H9 (cell line): ENCODE results near the gene TBC1D7. TPM values are rescaled to one million over a fixed set of nuclear protein-coding genes. Genes with fewer than 3 reads are reported as not detected.

Experiments used
- DNase-seq: peaks from one replicate; pipeline ENCODE4 v3.0.0-alpha.2; 2017
- H2AFZ ChIP-seq: one replicate; pipeline ENCODE4 v1.6.1; 2013; ENCODE audit warnings: mild to moderate bottlenecking, low read length, control low read depth, moderate library complexity
- H2AK5ac ChIP-seq: 2 replicates; pipeline ENCODE4 v1.6.1; 2013; ENCODE audit warnings: low read length, control low read depth, mixed read lengths; ENCODE audit not compliant: insufficient read length
- H2BK120ac ChIP-seq: one replicate; pipeline ENCODE4 v1.6.1; 2013; ENCODE audit warnings: low read depth, mild to moderate bottlenecking, low read length, control low read depth, inconsistent platforms; ENCODE audit not compliant: poor library complexity, severe bottlenecking
- H2BK12ac ChIP-seq: 2 replicates; pipeline ENCODE4 v1.6.1; 2013; ENCODE audit warnings: low read length, control low read depth, mixed read lengths, low read depth; ENCODE audit not compliant: insufficient read length
- H2BK15ac ChIP-seq: 2 replicates; pipeline ENCODE4 v1.6.1; 2013; ENCODE audit warnings: low read depth, low read length, control low read depth
- H2BK20ac ChIP-seq: one replicate; pipeline ENCODE4 v1.6.1; 2013; ENCODE audit warnings: low read depth, mild to moderate bottlenecking, low read length, control low read depth, inconsistent platforms; ENCODE audit not compliant: poor library complexity, severe bottlenecking
- H2BK5ac ChIP-seq: 2 replicates; pipeline ENCODE4 v1.6.1; 2013; ENCODE audit warnings: low read length, control low read depth, mixed read lengths; ENCODE audit not compliant: insufficient read length
- H3K14ac ChIP-seq: 2 replicates; pipeline ENCODE4 v1.6.1; 2013; ENCODE audit warnings: low read length, control low read depth; ENCODE audit not compliant: insufficient read depth
- H3K18ac ChIP-seq: 2 replicates; pipeline ENCODE4 v1.6.1; 2013; ENCODE audit warnings: low read depth, mild to moderate bottlenecking, mixed read lengths, low read length, control low read depth; ENCODE audit not compliant: insufficient read length
- H3K23ac ChIP-seq: 2 replicates; pipeline ENCODE4 v1.6.1; 2013; ENCODE audit warnings: low read length, control low read depth, mixed read lengths, low read depth; ENCODE audit not compliant: insufficient read length
- H3K23me2 ChIP-seq: 2 replicates; pipeline ENCODE4 v1.6.1; 2013; ENCODE audit warnings: low read depth, mild to moderate bottlenecking, mixed read lengths, low read length, control low read depth; ENCODE audit not compliant: insufficient read length, poor library complexity, severe bottlenecking
- H3K27ac ChIP-seq: 2 replicates; pipeline ENCODE4 v1.5.1; 2013; ENCODE audit warnings: low read length, control low read depth, mixed read lengths, low read depth; ENCODE audit not compliant: insufficient read length
- H3K27me3 ChIP-seq: 2 replicates; pipeline ENCODE4 v1.6.1; 2013; ENCODE audit warnings: low read length, control low read depth, inconsistent platforms; ENCODE audit not compliant: insufficient read depth
- H3K4ac ChIP-seq: 2 replicates; pipeline ENCODE4 v1.6.1; 2013; ENCODE audit warnings: low read depth, mild to moderate bottlenecking, control low read depth, inconsistent platforms, low read length, moderate library complexity
- H3K4me1 ChIP-seq: 2 replicates; pipeline ENCODE4 v1.6.1; 2013; ENCODE audit warnings: low read length, control low read depth, inconsistent platforms; ENCODE audit not compliant: insufficient read depth
- H3K4me2 ChIP-seq: 2 replicates; pipeline ENCODE4 v1.6.1; 2013; ENCODE audit warnings: low read length, control low read depth, mixed read lengths; ENCODE audit not compliant: insufficient read length, insufficient read depth
- H3K56ac ChIP-seq: 2 replicates; pipeline ENCODE4 v1.6.1; 2013; ENCODE audit warnings: low read depth, mild to moderate bottlenecking, mixed read lengths, low read length, control low read depth; ENCODE audit not compliant: insufficient read length
- H3K79me1 ChIP-seq: 2 replicates; pipeline ENCODE4 v1.6.1; 2013; ENCODE audit warnings: low read depth, mild to moderate bottlenecking, moderate library complexity, low read length, control low read depth, inconsistent platforms; ENCODE audit not compliant: insufficient read depth, poor library complexity, severe bottlenecking
- H3K79me2 ChIP-seq: 2 replicates; pipeline ENCODE4 v1.6.1; 2013; ENCODE audit warnings: low read length, control low read depth, inconsistent platforms; ENCODE audit not compliant: insufficient read depth
- H3K9ac ChIP-seq: 2 replicates; pipeline ENCODE4 v1.6.1; 2013; ENCODE audit warnings: low read length, control low read depth, mixed read lengths; ENCODE audit not compliant: insufficient read length; ENCODE audit errors: extremely low read depth
- H3K9me3 ChIP-seq: one replicate; pipeline ENCODE4 v1.6.1; 2013; ENCODE audit warnings: low read depth, low read length, inconsistent platforms; ENCODE audit not compliant: control insufficient read depth
- H3T11ph ChIP-seq: one replicate; pipeline ENCODE4 v1.6.1; 2013; ENCODE audit warnings: mild to moderate bottlenecking, low read length, control low read depth, inconsistent platforms
- H4K20me1 ChIP-seq: one replicate; pipeline ENCODE4 v1.6.1; 2013; ENCODE audit not compliant: control insufficient read depth, insufficient read length, insufficient read depth
- H4K5ac ChIP-seq: 2 replicates; pipeline ENCODE4 v1.6.1; 2013; ENCODE audit warnings: low read depth, mild to moderate bottlenecking, mixed read lengths, low read length, control low read depth; ENCODE audit not compliant: insufficient read length
- H4K8ac ChIP-seq: replicated peaks from 2 replicates; pipeline ENCODE4 v1.6.1; 2013; ENCODE audit warnings: low read length, control low read depth, mixed read lengths, low read depth; ENCODE audit not compliant: insufficient read length
- H4K91ac ChIP-seq: 2 replicates; pipeline ENCODE4 v1.6.1; 2013; ENCODE audit warnings: low read depth, mild to moderate bottlenecking, moderate library complexity, mixed read lengths, low read length, control low read depth; ENCODE audit not compliant: insufficient read length
- H3K27ac Mint-ChIP-seq, 3 experiments: 2 replicates in 2 of 3; 3 replicates in 1 of 3; pipeline ENCODE4 v1.8.0; 2020 to 2021; ENCODE audit warnings: mixed read lengths in 3 of 3, mild to moderate bottlenecking in 1 of 3, moderate library complexity in 1 of 3
- H3K27me3 Mint-ChIP-seq: 2 replicates; pipeline ENCODE4 v1.8.0; 2021; ENCODE audit warnings: low read depth, mild to moderate bottlenecking, moderate library complexity, mixed read lengths
- H3K36me3 Mint-ChIP-seq, 3 experiments: 2 replicates in 2 of 3; 3 replicates in 1 of 3; pipeline ENCODE4 v1.8.0; 2020 to 2021; ENCODE audit warnings: low read depth in 3 of 3, mixed read lengths in 3 of 3; ENCODE audit not compliant: insufficient read depth in 1 of 3
- H3K4me1 Mint-ChIP-seq, 2 experiments: 2 replicates each; pipeline ENCODE4 v1.8.0; 2020; ENCODE audit warnings: mixed read lengths in 2 of 2
- H3K4me3 Mint-ChIP-seq, 2 experiments: 2 replicates in 1 of 2; 3 replicates in 1 of 2; pipeline ENCODE4 v1.8.0; 2020 to 2021; ENCODE audit warnings: mild to moderate bottlenecking in 2 of 2, mixed read lengths in 2 of 2, moderate library complexity in 1 of 2
- H3K9me3 Mint-ChIP-seq, 2 experiments: 2 replicates in 1 of 2; 3 replicates in 1 of 2; pipeline ENCODE4 v1.8.0; 2020; ENCODE audit warnings: mild to moderate bottlenecking in 2 of 2, mixed read lengths in 2 of 2, moderate library complexity in 1 of 2
- CTCF ChIP-seq: fragments of 200-600 bp; sonication (generic); conservative IDR thresholded peaks from 3 replicates; pipeline ENCODE4 v1.8.0; 2021; ENCODE audit warnings: antibody characterized with exemption, mild to moderate bottlenecking
- total RNA-seq: library from RNA; stranded (reverse); gene quantifications from 2 replicates; pipeline ENCODE4 v1.2.1, GENCODE V29; 2021

TBC1D7 gene
- total RNA-seq, 1 experiment from 2014 or later, result 33.9 TPM

DNA sequence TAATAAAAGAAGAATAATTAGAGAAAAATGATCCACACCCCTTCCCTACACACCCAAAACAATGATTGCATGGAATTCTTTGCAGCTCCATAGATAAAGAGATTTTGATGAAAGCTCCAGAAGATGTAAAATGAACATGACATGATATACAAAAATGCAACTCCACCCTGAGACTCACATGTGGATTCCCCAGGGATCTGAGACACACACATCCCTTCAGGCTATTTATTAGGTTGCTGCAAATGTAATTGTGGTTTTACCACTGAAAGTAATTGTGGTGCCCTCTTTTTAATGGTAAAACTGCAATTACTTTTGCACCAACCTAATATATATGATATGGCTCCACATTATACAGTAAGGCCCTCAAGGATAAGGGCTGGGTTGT is 40.4 kb upstream of the TBC1D7 start:
- no peaks in the 10 kb centered on the region for H3K79me2 ChIP-seq
- no peak overlapping the region for H3K18ac ChIP-seq
- H3K27ac ChIP-seq, result no peak overlapping the region
- no peaks in the 10 kb centered on the region for H3K27me3 ChIP-seq
- no peak overlapping the region for H3K23ac ChIP-seq
- no peaks in the 10 kb centered on the region for H3K9me3 ChIP-seq
- H3K79me1 ChIP-seq, result no peaks in the 10 kb centered on the region
- no peak overlapping the region for H2BK5ac ChIP-seq
- H3K4ac ChIP-seq, result no peak overlapping the region
- no peak for DNase-seq
- Mint-ChIP-seq H3K4me3 (no peak overlapping the region), H3K27me3 (no peaks in the 10 kb centered on the region), H3K9me3 (no peaks in the 10 kb centered on the region), H3K36me3 (peaks cover 0 to 5% (median 2%) of the 10 kb centered on the region in 3 experiments; a peak in 1 of 7 replicates), H3K27ac (no peak overlapping the region), H3K4me1 (peaks cover 26 to 39% of the 10 kb centered on the region in 2 experiments)
- H3K56ac ChIP-seq, result no peak overlapping the region
- no peaks in the 10 kb centered on the region for H4K20me1 ChIP-seq
- H3K4me1 ChIP-seq, result peaks cover 7% of the 10 kb centered on the region; the same call in 1 of the 2 replicates
- no peaks in the 10 kb centered on the region for H3K23me2 ChIP-seq
- H3K14ac ChIP-seq, result no peak overlapping the region
- H2BK120ac ChIP-seq, result no peak overlapping the region
- no peak overlapping the region for H2AK5ac ChIP-seq
- no peak overlapping the region for H4K5ac ChIP-seq
- H4K91ac ChIP-seq, result no peak overlapping the region
- H2AFZ ChIP-seq, result no peak overlapping the region
- no peak overlapping the region for H3K9ac ChIP-seq
- H2BK20ac ChIP-seq, result no peak overlapping the region
- TF ChIP-seq CTCF, result no peak
- no peak overlapping the region for H2BK15ac ChIP-seq
- no peak overlapping the region for H3K4me2 ChIP-seq
- H4K8ac ChIP-seq, result no peak overlapping the region
- H3T11ph ChIP-seq, result no peak overlapping the region
- H2BK12ac ChIP-seq, result no peak overlapping the region
